Astrocyte (in vitro differentiated cells and primary cell): ENCODE measurements around the gene CENPX.

ENCODE experiments used
- EZH2 ChIP-seq: IDR thresholded peaks from 2 replicates; pipeline ENCODE4 v1.6.1; 2012; ENCODE audit warnings: mild to moderate bottlenecking, low read length, inconsistent platforms; ENCODE audit not compliant: insufficient read depth
- TF ChIP-seq, protein P1 (sequence below): IDR thresholded peaks from 2 replicates; pipeline ENCODE4 v1.5.1; 2011; ENCODE audit warnings: low read depth, mild to moderate bottlenecking, inconsistent platforms, low read length, moderate library complexity; ENCODE audit not compliant: insufficient read depth

DNA sequence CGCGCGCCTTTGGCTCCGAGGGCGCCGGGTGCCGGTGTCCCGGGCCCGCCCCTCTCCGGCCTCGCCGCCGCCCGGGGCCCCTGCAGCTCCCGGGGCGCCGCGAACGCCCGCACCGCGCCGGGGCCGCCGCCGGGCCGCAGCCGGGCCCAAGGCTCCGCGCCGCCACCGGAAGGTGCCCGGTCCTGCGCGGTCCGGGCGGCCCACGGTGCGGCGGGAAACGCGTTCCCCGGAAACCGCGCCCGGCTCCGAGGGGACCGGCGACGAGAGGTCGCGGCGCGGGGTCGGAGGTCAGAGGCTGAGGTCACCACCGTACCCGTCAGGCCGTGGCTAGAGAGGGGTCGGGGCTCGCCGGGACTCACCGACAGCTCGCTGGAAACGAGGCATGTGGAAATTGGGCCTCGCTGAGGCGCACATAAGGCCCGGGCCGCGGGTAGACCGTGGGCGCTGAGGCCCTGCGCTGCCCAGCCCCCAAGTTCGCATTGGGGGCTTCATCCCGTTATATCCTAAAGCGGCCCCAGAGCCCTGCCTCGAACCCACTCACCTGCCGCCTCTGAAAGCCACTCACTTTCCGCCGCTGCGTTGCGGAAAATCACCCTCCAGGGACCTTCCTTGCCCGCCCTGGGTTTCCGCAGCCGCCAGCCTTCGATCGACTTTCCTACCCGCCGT, 43.1 kb upstream of the CENPX start, which contains the start of gene DUS1L:
- no peak for TF ChIP-seq EZH2
- TF ChIP-seq, protein P1, sequence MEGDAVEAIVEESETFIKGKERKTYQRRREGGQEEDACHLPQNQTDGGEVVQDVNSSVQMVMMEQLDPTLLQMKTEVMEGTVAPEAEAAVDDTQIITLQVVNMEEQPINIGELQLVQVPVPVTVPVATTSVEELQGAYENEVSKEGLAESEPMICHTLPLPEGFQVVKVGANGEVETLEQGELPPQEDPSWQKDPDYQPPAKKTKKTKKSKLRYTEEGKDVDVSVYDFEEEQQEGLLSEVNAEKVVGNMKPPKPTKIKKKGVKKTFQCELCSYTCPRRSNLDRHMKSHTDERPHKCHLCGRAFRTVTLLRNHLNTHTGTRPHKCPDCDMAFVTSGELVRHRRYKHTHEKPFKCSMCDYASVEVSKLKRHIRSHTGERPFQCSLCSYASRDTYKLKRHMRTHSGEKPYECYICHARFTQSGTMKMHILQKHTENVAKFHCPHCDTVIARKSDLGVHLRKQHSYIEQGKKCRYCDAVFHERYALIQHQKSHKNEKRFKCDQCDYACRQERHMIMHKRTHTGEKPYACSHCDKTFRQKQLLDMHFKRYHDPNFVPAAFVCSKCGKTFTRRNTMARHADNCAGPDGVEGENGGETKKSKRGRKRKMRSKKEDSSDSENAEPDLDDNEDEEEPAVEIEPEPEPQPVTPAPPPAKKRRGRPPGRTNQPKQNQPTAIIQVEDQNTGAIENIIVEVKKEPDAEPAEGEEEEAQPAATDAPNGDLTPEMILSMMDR, result no peak
